GM21619 (cell line): Measurements from ENCODE around the gene DPYSL3.

Source experiments
- ATAC-seq: cut with Tn5 transposase; IDR thresholded peaks from one replicate; pipeline ENCODE4 v1.9.1; 2021; ENCODE audit not compliant: unreplicated experiment

Gene DPYSL3

DNA sequence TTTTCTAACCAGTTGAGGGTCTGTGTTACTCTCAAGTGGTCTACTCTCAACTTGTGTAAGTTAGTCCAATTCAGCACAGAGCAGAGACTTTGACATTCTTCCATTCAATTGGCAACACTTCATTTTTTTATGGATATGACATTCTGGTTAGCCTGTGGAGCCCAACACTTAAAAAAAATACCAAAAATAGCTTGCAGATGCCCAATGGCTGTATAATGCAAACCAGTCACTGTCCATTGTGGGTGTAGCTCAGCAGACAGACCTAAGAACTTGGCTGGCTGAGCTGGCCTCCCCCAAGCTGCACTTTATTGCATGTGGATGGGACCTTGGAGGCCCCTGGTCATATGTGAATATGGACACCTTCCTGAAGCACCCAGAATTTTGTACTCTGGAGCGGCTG lies 103.2 kb downstream of the DPYSL3 start:
- no peak for ATAC-seq

DNA sequence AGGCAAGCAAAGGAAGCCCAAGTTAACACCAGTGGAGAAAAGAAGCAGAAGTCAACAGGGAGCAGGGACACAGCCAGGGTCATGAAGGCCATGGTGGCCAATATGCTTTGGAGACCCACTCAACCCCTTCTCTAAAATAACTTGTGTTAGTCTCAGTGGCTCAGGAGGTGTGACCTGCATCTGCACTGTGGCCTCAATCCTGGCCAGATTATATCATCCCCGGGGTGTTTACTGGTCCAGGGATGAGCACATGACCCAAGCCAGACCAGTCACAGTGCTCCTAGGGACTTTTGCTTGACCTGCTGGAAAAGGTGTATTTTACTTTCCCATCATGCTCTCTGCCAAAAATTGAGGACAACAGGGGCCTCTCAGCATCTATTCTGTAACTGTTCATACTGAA lies 105.2 kb downstream of the DPYSL3 start:
- peak; percentile 16 for ATAC-seq

DNA sequence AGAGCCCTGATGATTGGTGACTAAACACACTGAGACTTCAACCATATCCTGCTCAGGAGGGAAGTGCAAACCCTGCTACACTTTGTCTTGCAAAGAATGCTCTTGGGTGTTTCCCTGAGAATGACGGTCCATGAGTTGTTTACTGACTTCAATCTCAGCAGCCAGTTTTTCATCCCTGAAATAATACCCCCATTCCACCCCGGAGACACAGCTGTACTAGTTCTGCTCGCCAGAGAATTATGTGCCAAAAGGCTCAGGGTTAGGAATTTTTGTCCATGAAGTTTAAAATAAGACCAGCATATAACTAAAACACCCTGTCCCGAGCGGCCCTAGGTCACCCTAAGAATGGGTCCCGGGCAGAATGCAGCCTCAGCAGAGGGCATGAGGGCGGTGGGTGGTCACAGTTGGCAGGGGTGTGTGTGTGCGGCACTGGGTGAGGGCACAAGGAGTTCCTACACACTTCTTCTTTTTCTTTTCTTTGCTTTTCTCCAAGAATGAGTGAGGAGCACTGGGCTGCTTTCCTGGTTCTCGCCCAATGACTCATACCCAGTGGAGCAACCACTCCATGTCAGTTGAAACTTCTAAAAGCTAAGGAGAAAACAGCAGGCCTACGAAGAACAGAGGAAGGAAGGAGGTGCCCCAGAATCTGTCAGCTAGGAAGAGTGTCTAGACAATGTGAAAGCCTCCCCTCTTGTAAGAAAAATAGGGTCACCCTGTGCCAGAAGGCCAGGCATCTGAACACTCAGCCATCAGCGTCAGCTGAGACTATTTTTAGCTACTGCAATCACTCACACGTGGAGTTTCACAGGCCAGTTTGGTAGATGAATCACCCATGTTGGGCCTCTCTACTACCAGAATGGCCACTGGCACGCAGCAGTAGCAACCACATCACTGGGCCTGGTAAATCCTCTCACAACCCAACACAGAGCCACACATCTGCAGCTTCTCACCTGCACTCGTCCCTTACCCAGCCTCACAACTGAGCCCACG lies 105.9 kb downstream of the DPYSL3 start:
- ATAC-seq, result peak; percentile 94

DNA sequence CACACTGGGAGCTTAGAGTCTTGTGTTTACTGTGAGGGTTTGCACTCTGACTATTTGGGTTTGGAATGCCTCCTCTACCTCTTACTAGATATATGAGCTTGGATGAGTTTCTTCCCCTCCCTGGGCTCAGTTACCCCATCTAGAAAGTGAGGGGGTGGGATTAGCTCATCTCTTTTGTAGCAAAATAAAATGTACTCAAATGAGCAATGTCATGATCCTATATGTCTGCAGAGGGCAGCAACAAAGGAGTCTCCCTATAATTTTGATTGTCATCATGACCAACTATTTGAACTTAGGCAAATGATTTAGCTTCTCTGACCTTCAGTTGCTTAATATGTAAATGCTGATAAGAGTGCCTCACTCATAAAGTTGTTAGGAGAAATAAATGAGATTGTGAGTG lies 109.0 kb downstream of the DPYSL3 start:
- no peak for ATAC-seq

DNA sequence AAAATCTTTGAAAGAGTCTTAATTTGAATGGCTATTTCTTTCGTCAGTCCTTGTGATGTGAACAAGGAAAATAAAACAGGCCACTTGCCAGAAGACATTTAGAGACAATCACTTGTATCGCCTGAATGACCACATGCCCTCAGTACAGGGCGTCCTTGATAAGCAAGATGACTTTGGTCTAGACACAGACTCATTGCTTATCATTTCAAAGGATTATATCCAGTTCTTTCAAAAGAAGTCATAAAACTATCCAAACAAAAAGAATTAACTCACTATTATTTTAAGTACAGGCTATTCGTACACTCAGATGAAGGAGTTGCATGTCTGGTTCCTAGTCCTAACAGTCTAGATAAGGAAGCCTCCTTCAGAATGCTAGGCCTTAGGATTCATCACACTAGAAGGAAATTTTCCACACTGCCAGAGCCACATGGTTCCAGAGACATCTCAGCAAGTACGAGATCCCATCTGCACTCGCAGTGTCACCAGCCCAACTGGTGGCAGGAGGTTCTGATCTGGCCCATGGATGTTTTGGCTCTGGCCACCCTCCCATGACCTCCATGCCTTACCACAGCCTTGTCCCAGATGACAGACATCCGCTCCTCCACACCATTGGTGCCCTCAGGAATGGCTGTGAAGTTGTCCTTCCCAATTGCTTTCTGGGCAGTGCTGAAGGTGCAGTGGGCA lies 109.6 kb downstream of the DPYSL3 start:
- ATAC-seq, result no peak

DNA sequence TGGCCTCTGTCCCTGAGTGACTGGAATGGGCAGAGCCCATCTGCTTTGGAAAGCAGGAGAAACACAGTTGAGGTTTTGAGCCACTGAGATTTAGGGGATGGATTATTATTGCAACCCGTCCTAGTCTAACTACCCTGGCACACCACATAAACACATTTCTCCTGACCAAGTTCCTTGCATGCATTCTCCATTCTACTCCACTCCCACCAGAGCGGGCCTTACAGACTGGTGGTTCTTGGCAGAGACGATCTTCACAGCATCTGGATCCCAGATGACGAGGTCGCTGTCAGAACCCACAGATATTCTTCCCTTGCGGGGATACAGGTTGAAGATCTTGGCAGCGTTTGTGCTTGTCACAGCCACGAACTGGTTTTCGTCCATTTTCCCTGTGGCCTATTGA lies 111.0 kb downstream of the DPYSL3 start:
- ATAC-seq, result no peak

DNA sequence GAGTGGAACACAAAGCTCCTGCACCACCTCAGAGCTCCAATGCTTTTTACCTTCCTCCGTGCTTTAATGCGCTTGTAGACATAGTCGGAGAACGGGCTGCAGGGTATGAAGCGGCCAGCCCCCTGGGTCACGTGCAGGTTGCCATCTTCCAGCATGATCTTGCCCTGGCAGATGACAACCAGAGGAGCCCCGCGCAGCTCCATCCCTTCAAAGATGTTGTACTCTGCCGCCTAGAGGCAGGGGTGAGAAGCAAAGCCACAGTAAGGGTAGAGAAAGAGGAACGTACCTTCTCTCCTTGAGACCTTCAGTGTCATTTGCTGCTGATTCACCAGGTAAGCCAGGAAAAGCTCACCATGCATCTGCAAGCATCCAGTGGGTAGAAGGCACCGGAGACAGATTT lies 112.3 kb downstream of the DPYSL3 start:
- no peak for ATAC-seq

DNA sequence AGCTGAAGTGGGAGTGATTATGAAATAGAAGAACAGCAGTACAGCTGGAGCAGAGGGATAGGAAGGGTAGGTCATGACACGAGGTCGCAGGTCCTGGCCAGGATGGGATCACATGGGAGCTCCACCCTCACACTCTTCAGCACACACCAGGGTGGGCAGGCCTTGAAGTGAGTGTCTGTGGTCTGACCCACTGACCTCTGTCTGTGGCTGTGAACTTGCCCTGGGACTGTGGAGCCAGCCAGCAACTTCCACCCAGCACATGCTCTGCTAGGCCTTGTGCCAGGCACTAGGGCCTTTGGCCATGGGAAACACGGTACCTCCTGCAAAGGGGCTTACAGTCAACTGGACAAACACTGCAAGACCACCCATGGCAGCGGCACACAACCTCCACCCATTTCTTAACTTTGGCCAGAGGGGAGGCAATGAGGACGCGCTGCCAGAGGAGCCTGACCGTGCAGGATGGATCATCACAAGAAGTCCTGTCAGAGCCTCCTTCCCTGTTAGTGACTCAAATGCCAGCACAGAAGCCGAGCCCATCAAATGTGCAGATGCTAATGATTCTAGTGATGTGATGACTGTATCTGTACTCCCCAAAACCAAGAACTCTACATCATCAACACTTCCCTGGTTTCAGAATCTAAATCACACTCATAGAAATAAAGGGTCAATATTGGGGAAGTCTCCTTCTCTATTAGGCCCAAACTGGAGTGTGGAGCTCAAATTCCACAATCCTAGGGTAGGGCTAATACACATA lies 113.6 kb downstream of the DPYSL3 start:
- no peak for ATAC-seq

DNA sequence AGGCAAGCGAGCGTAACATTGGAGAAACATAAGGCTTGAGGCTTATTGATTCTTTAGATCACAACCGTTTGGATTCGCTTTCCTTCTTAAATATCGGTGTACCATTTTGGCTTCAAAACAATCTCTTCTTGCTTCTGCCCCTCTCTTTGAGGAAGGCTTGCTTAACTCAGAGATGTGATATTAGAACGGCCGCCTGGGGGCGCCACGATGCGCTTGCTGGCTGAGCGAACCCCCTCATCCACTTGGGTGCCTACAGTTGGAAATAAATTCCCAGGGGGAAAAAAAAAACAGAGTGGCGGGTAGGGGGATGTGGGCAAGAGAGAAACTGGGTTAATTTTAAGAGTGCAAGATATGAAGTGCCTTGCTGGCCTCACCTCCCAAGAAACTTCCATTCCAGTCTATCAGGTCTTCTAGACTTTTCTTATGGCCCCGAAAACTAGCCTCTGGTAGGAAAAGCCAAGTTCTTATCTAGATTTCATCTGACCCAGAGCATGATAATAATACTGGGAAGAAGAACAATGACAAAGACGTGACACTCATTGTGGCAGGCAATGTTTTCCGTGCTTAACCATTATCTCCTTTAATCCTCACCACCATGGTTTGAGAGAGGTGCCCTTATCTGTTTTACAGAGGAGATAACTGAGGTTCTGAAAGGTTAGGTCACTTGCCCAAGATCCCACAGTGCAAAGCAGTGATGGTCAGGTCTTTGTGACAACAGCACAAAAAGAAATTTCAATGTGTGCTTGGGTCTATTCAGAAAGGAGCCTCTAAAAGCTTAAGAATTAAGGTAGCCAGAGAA lies 115.8 kb downstream of the DPYSL3 start:
- ATAC-seq, result no peak

DNA sequence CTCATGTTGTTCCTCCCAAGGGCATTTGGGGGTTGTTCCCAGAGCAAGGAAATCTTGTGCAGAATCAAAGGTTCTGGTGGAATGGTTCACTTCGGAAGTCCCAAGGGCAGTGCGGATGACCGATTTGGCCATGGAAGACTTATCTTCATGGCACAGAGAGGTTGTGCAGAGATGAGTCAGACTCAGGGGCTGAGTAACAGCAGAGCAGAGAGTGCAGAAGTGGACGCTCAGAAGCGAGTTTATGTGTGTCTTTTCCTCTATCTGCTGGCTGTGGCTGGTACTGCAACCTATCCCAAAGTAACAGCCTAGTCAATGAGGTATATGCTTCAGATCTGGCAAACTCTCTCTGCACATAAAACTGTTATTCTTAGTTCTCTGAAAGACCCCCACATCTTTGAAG lies 118.1 kb downstream of the DPYSL3 start:
- peak; percentile 95 for ATAC-seq

DNA sequence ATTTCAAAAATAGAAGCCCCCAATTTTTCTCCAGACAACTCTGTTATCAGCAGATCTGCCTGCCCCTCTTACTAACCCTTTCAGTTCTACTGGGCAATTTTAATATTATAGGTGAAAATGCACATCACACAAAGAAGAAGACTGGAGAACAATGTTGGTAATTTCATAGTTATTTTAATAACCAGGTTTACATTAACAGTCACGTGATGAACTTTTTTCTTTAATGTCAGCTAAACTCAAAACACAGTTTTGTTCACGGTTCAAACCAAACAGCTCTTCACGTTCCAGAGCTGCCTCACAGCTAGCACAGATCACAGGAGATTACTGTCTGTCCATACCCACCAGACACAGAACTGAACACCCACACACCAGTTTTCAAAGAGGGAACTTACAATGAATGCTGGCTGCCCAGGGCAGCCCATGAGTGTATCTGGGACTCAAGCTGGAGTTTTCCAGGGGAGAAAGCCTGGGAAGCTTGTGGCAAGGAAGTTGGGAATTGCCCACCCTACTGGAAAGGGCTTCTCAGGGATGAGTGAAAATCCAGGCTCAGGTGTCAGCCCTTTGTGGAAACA lies 119.1 kb downstream of the DPYSL3 start:
- ATAC-seq, result no peak

DNA sequence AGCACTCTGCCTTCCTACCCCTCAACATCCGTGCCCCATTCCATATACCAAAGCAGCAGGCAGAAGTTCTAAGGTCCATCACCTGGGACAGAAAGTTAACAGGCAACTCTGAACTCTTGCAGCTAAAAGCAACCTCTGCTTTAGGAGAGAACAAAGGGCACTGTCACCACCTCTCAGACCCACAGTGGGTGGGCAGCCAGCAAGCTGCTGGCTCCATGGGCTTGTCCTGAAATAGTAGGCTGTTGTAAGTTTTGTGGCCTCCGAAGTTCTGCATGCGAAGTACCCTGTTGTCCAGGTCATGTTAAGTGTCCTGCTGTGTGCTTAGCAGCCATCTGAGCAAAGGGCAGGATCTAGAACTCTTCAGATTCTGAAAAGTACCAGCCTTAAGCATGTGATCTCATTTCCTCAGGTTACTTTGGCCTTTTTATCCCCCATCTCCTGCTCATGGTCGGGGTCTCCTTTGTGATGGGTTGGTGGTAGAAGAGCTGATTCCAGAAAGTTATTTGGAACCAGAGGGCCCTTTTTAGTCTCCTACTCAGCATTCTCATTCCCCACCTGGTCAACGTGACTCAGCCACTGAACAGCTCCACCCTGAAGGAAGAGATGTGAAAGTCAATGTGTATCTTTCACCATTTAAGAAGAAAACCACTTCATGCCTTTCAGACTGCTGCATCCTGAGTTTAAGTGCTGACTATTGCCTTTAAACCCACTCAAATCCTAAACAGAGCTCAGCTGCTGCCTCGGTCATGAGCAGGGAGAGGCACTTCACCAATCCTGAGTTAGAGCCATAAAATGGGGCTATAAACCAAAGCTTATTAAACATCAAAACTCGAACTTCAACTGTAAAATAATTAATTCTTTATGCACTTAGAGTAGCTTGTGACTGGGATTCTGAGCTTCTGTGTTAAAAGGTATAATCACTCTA lies 121.4 kb downstream of the DPYSL3 start:
- no peak for ATAC-seq

DNA sequence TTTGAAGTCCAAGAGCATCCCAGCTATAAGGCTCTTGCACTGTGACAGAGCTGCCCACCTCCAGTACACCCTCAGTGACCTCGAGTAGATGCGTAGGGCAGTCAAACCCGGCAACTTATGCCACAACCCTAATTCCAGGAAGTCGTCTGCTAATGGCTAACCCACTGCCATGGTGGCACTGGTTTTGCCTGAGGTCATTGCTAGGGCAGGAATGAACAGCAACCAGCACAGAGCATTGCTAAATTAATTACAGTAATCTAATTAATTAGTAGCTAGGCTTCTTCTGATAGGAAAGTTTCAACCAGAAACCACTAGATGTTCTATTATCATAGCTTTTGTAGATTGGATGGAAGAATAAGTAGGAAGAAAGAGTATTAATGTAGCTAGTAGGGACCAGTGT lies 122.8 kb downstream of the DPYSL3 start:
- no peak for ATAC-seq

DNA sequence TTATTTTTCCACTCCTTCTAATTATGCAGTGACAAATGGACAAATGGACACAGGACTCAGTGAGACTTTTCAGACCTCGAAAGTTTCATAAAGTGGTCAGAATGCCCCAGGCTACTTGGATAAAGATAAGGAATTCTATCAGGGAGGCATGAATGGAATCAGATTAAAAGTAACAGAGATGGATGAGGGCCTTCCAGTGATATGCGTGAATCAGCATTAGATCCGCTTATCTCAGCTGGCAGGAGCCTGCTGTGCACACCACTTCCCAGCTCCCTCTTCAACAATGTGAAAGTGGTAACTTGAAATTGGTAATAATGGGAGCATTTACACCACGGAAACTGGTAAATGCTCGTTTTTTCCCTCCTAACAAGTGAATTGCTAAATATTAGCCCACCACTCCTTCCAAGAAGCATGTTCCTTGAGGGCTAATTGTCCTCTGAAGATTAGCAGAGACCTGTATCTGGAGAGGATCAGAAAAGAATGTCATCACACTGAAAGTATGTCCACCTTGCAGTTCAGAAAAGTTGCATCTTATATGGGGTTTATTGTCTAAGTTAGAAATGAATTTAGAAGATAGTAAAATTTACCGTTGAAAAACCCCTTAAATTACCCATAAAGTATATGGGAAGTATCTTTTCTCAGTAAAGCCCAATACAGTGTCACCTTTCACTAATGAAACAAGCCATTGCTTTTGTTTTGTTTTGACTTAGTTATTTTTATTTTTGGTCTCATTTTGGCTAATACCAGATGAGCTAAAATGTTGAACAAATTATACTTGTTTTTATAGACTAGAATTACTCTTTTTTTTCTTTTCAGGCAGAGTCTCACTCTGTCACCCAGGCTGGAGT lies 125.3 kb downstream of the DPYSL3 start:
- ATAC-seq, result peak; percentile 55

DNA sequence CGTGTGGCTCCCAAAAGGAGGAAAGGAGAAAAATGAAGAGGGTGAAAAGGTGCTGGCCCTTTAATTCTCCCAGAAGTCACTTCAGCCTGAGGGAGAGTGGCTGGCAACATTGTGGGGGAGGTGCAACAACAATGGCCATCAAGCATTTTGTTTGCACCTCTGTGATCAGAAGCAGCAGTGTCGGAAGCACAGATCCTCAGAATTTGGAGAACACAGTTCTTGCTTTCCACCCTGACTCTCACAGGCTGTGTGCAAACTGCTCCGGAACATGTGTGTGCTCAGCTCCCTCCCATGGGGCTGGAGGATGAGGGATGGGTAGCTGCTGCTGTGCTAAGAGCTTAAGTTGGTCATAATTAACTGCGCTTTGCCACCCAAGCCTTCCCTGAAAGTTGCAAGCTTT lies 127.1 kb downstream of the DPYSL3 start:
- no peak for ATAC-seq

DNA sequence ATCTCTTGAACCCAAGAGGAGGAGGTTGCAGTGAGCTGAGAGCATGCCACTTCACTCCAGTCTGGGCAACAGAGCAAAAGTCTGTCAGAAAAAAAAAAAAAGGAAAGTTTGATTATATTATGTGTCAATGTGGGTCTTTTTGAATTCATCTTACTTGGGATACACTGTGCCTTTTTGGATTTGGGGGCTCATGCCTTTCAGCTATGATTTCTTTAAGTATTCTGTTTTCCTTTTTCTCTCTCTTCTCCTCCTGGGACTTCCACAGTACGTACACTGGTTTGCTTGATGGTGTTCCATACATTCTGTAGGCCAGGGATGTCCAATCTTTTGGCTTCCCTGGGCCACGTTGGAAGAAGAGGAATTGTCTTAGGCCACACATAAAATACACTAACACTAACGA lies 128.3 kb downstream of the DPYSL3 start:
- ATAC-seq, result no peak

DNA sequence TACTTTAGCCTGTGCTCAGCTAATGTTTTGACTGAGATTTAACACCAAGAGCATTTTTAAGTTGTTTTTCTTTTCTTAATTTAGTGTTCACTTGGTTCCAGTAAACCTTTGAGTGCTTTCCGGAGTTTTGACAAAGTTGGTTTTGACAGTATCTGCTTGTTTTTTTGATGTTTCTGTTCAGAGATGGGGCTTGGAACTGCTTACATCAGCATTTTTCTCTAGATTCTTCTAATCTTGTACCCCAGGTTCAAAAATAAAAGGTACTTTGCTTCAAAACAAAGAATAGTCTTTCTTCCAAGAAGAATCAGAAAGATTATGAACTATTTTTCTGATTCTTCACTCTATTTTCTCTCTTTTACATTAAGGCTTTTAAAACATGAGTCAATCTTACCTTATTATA lies 132.2 kb downstream of the DPYSL3 start:
- ATAC-seq, result no peak

DNA sequence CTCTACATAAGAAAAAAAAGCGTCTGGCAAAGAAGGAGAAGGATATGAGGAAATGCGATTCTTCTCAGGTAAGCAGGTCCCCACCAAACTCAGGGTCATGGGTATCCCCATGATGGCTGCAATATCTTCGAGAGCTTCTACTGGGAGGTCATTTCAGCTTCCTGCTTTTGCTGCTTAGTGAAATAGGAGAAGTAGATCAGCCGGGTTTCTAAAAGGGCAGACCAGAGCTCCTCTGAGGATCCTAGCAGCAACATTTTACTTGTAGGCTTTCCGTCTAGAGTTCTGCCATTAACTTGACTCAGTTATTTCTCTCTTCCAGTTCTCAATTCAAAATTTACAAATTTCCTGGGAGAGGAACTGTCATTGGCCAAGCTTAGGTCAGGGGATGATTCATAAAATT lies 134.7 kb downstream of the DPYSL3 start:
- no peak for ATAC-seq
